HepG2 (cell line): Measurements from ENCODE around the gene SNUPN. TPM values are rescaled to one million over a fixed set of nuclear protein-coding genes. Genes with fewer than 3 reads are reported as not detected.

ENCODE experiments used
- ADNP ChIP-seq: sonication (generic); formaldehyde crosslinking; IDR thresholded peaks from 2 replicates; pipeline ENCODE4 v1.4.0; 2020; ENCODE audit warnings: missing genetic modification reagents
- ARNTL ChIP-seq: sonication (generic); formaldehyde crosslinking; IDR thresholded peaks from 2 replicates; pipeline ENCODE4 v1.4.0; 2020; ENCODE audit warnings: mild to moderate bottlenecking, missing genetic modification reagents
- ATM ChIP-seq: fragments of 450-650 bp; IDR thresholded peaks from 2 replicates; pipeline ENCODE4 v1.7.1; 2017; ENCODE audit warnings: mild to moderate bottlenecking, borderline replicate concordance
- CBX5 ChIP-seq: sonication (generic); formaldehyde crosslinking; IDR thresholded peaks from 2 replicates; pipeline ENCODE4 v1.4.0; 2020; ENCODE audit warnings: missing genetic modification reagents, borderline replicate concordance
- DNMT3B ChIP-seq: conservative IDR thresholded peaks from 2 replicates; pipeline ENCODE4 v1.6.1; 2016; ENCODE audit warnings: missing biosample characterization, control low read depth
- GRHL1 ChIP-seq: sonication (generic); formaldehyde crosslinking; conservative IDR thresholded peaks from 2 replicates; pipeline ENCODE4 v1.8.0; 2022; ENCODE audit warnings: missing genetic modification reagents
- MLX ChIP-seq: IDR thresholded peaks from 2 replicates; pipeline ENCODE4 v1.6.1; 2016
- MTA1 ChIP-seq: sonication (generic); formaldehyde crosslinking; IDR thresholded peaks from 2 replicates; pipeline ENCODE4 v1.4.0; 2020; ENCODE audit warnings: missing genetic modification reagents, mild to moderate bottlenecking, borderline replicate concordance
- MXD1 ChIP-seq: sonication (generic); formaldehyde crosslinking; IDR thresholded peaks from 2 replicates; pipeline ENCODE4 v1.4.0; 2020; ENCODE audit warnings: mild to moderate bottlenecking, missing genetic modification reagents
- STAT5B ChIP-seq: sonication (generic); formaldehyde crosslinking; IDR thresholded peaks from 2 replicates; pipeline ENCODE4 v1.4.0; 2020; ENCODE audit warnings: missing genetic modification reagents
- TAF15 ChIP-seq: fragments of 200-400 bp; formaldehyde crosslinking; IDR thresholded peaks from one replicate; pipeline ENCODE4 v1.6.1; 2018; ENCODE audit warnings: mild to moderate bottlenecking, low read depth, low read length; ENCODE audit not compliant: poor library complexity, severe bottlenecking
- TIGD3 ChIP-seq: sonication (generic); formaldehyde crosslinking; IDR thresholded peaks from 2 replicates; pipeline ENCODE4 v1.5.1; 2020; ENCODE audit warnings: mild to moderate bottlenecking, missing genetic modification reagents, borderline replicate concordance
- ZBTB25 ChIP-seq: IDR thresholded peaks from 2 replicates; pipeline ENCODE4 v1.6.1; 2018; ENCODE audit warnings: missing genetic modification reagents
- ZC3H4 ChIP-seq: sonication (generic); formaldehyde crosslinking; IDR thresholded peaks from 2 replicates; pipeline ENCODE4 v1.4.0; 2020; ENCODE audit warnings: missing genetic modification reagents, borderline replicate concordance
- ZNF20 ChIP-seq: sonication (generic); formaldehyde crosslinking; IDR thresholded peaks from 2 replicates; pipeline ENCODE4 v1.4.0; 2020; ENCODE audit warnings: mild to moderate bottlenecking, moderate library complexity, missing genetic modification reagents
- ZNF281 ChIP-seq: sonication (generic); formaldehyde crosslinking; IDR thresholded peaks from 2 replicates; pipeline ENCODE4 v1.4.0; 2020; ENCODE audit warnings: missing genetic modification reagents, borderline replicate concordance
- ZNF350 ChIP-seq: sonication (generic); formaldehyde crosslinking; IDR thresholded peaks from 2 replicates; pipeline ENCODE4 v1.4.0; 2020; ENCODE audit warnings: mild to moderate bottlenecking, low read depth, missing genetic modification reagents, borderline replicate concordance
- ZNF567 ChIP-seq: sonication (generic); formaldehyde crosslinking; IDR thresholded peaks from 2 replicates; pipeline ENCODE4 v1.8.1; 2023; ENCODE audit warnings: mild to moderate bottlenecking, missing genetic modification reagents, borderline replicate concordance
- ZNF597 ChIP-seq: sonication (generic); formaldehyde crosslinking; IDR thresholded peaks from 2 replicates; pipeline ENCODE4 v1.5.0; 2020; ENCODE audit warnings: missing genetic modification reagents
- ZNF616 ChIP-seq: sonication (generic); formaldehyde crosslinking; IDR thresholded peaks from 2 replicates; pipeline ENCODE4 v1.5.0; 2020; ENCODE audit warnings: low read depth, mild to moderate bottlenecking, missing genetic modification reagents
- ZNF713 ChIP-seq: sonication (generic); formaldehyde crosslinking; IDR thresholded peaks from 2 replicates; pipeline ENCODE4 v1.4.0; 2020; ENCODE audit warnings: mild to moderate bottlenecking, missing genetic modification reagents
- polyA plus RNA-seq, 8 experiments: library from polyadenylated mRNA; depleted of rRNA in 3 of 8; stranded (reverse) in 7 of 8; unstranded in 1 of 8; fragments of >200 nt; fragmentation: Illumina TruSeq in 4 of 8; extraction: Trizol in 4 of 8; gene quantifications; 2 replicates each; pipeline versions ENCODE4 v1.2.1 to v1.2.3, GENCODE V29; 2011 to 2016; ENCODE audit warnings: low read depth in 4 of 8, missing spikeins in 1 of 8, mixed read lengths in 1 of 8; ENCODE audit not compliant: insufficient read depth in 1 of 8
- total RNA-seq, 5 experiments: library from RNA; depleted of rRNA; stranded (reverse); fragments of >200 nt; fragmentation: Illumina TruSeq; extraction: Trizol; gene quantifications; 2 replicates each; pipeline ENCODE4 v1.2.3, GENCODE V29; 2016; ENCODE audit warnings: low read depth in 1 of 5

SNUPN gene
- total and polyA plus RNA-seq, 2 of the 13 experiments (the other 11 are each of a cell fraction or from before 2014, with no cell fraction given), result 9.0 to 16.4 TPM

GRCh38 chr15:75663931-75664421 is 38.5 kb upstream of the SNUPN start (continued):
- TF ChIP-seq ZBTB25 (CRISPR knock-in tag), result no peak
- no peak for TF ChIP-seq ARNTL (CRISPR knock-in tag)
- no peak for TF ChIP-seq DNMT3B (CRISPR knock-in tag)
- peak; percentile 73; the same call in 1 of the 2 replicates for TF ChIP-seq MTA1 (CRISPR knock-in tag)
- no peak for TF ChIP-seq ZNF567 (CRISPR knock-in tag)
- TF ChIP-seq GRHL1, result no peak
- no peak for TF ChIP-seq TAF15
- TF ChIP-seq CBX5 (CRISPR knock-in tag), result no peak
- no peak for TF ChIP-seq ZNF616
- TF ChIP-seq ZNF281 (CRISPR knock-in tag), result peak; percentile 53; the same call in 1 of the 2 replicates
- TF ChIP-seq ADNP (CRISPR knock-in tag), result no peak
- TF ChIP-seq MXD1 (CRISPR knock-in tag), result no peak
- no peak for TF ChIP-seq ZNF713 (CRISPR knock-in tag)
- TF ChIP-seq ZC3H4 (CRISPR knock-in tag), result no peak
- TF ChIP-seq MLX (CRISPR knock-in tag), result no peak
- no peak for TF ChIP-seq ZNF597
- TF ChIP-seq STAT5B (CRISPR knock-in tag), result no peak
- TF ChIP-seq ATM, result no peak
- TF ChIP-seq TIGD3 (CRISPR knock-in tag), result no peak
- peak; percentile 50; the same call in 1 of the 2 replicates for TF ChIP-seq ZNF350 (CRISPR knock-in tag)
- no peak for TF ChIP-seq ZNF20
